Activated CD4-positive, alpha-beta memory T cell treated with anti-CD3 and anti-CD28 coated beads for 36 hours (primary cell): ENCODE results near the gene MTSS2. TPM values are rescaled to one million over a fixed set of nuclear protein-coding genes. Genes with fewer than 3 reads are reported as not detected.

ENCODE experiments used
- CTCF ChIA-PET: fragments of 350-600 bp; sonication (Branson Sonifier 250); formaldehyde crosslinking; loops from one replicate; lab custom pipeline; 2021; ENCODE audit warnings: antibody characterized with exemption, inconsistent platforms; lab: Charles Lee
- POLR2A ChIA-PET: fragments of 350-600 bp; sonication (Branson Sonifier 250); formaldehyde crosslinking; loops from one replicate; lab custom pipeline; 2021; ENCODE audit warnings: antibody characterized with exemption; lab: Charles Lee
- DNase-seq: peaks from one replicate; pipeline ENCODE4 v3.0.0-alpha.2; 2020
- H3K27ac Mint-ChIP-seq: one replicate; pipeline ENCODE4 v1.8.0; 2021; ENCODE audit warnings: mixed read lengths
- H3K27me3 Mint-ChIP-seq: one replicate; pipeline ENCODE4 v1.8.0; 2021; ENCODE audit warnings: mixed read lengths
- H3K36me3 Mint-ChIP-seq: one replicate; pipeline ENCODE4 v1.8.0; 2021; ENCODE audit warnings: mixed read lengths
- H3K4me1 Mint-ChIP-seq: one replicate; pipeline ENCODE4 v1.8.0; 2021; ENCODE audit warnings: low read depth, mixed read lengths
- H3K4me3 Mint-ChIP-seq: one replicate; pipeline ENCODE4 v1.8.0; 2021; ENCODE audit warnings: mild to moderate bottlenecking, mixed read lengths
- H3K9me3 Mint-ChIP-seq: one replicate; pipeline ENCODE4 v1.8.0; 2021; ENCODE audit warnings: mixed read lengths
- intact Hi-C: fragments of 100-400 bp; cut with micrococcal nuclease; formaldehyde crosslinking; loops from one replicate; pipeline ENCODE4 v1.15.1; 2023
- total RNA-seq, 2 experiments: library from RNA; stranded (reverse); gene quantifications; one replicate each; pipeline ENCODE4 v1.2.3, GENCODE V29; 2021

MTSS2 gene
- total RNA-seq, 2 experiments from 2014 or later = 0.29 to 1.1 TPM

GRCh38 chr16:70712359-70712758 lies 26.5 kb upstream of the MTSS2 start:
- ChIA-PET POLR2A (no interaction called here), CTCF (no interaction called here)
- H3K27ac Mint-ChIP-seq = no peak overlapping the region
- H3K27me3 Mint-ChIP-seq = no peaks in the 10 kb centered on the region
- no peaks in the 10 kb centered on the region for H3K36me3 Mint-ChIP-seq
- H3K9me3 Mint-ChIP-seq = no peaks in the 10 kb centered on the region
- no peak for DNase-seq
- intact Hi-C loops = no loop called here
- no peak overlapping the region for H3K4me3 Mint-ChIP-seq
- no peaks in the 10 kb centered on the region for H3K4me1 Mint-ChIP-seq

DNA sequence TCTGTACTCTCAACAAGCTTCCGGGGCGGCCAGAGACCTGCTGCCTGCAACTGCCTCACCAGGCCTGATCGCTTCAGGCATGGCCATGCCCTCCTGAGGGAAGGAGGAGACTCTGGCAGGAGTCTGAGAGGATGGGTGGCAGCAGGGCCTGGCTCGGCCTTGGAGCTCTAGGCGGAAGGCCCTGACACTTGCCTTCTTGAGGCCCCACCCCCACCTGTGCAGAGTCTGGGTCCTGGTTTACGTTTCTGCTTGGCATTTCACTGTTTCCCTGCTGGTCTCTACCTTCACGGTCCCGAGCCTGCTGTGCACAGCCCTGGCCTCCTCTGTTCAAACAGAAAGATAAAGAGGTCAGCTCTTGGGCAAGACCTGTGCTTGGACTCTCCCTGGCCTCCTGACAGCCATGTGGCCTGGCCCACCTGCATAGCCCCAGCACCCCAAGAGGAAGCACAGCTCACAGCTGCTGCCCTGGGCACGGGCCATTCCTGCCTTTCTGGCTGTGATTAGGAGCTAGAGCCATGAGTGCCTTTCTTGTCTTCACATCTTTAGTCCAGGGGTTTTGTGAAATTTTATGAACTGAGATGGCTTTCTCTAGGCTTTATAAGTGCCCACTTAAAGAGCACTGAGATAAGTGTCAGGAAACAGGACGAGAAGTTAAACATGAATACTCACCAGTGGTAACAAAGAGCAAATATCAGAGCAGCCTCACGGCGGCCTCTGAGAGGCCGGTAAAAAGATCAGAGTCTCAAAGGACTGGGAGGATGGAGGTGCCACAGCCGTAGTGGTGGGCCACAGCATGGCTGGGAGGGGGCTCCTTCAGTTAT lies 25.6 kb upstream of the MTSS2 start:
- no peak for DNase-seq
- Mint-ChIP-seq H3K27me3 (no peaks in the 10 kb centered on the region), H3K4me1 (no peaks in the 10 kb centered on the region), H3K27ac (no peak overlapping the region), H3K4me3 (no peak overlapping the region), H3K9me3 (no peaks in the 10 kb centered on the region), H3K36me3 (no peaks in the 10 kb centered on the region)
- ChIA-PET CTCF (no interaction called here), POLR2A (no interaction called here)
- intact Hi-C loops = no loop called here

DNA sequence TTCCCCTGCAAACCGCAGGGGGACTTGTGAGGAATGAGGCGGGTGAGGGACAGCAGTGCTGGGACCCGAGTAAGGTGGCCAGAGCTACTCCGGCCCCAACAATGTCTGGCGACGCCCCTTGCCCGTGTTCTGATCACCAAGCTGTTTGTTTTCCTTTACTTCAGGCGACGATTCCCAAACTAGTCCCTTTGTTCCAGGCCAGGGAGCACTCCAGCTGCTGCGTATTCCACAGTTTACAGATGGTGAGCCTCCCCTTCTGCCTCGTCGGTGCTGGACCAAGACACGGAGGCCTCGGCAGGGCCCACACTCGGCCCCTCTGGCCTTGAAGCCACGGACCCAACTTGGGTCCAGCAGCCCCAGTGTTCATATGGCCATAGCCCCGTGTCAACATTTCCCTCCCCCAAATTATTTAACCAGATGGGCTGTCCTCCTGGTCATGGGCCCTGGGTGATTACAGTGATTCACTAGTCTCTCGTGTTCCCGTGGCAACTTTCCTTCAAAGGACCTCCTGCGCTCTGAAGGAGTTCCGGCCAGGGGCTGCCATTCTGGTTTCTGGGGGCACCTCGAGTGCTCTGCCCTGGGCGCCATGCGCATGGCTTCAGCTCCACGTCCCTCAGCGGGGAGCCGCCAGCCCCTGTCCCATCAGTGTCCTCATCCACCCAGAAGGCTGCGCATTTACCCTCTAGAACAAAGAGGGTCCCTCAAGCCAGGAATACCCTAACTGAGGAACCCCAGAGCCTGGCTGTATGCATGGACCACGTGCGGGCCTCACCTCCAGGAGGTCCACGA lies 24.8 kb upstream of the MTSS2 start:
- no peaks in the 10 kb centered on the region for H3K9me3 Mint-ChIP-seq
- H3K4me3 Mint-ChIP-seq = no peak overlapping the region
- H3K27ac Mint-ChIP-seq = no peak overlapping the region
- H3K36me3 Mint-ChIP-seq = no peaks in the 10 kb centered on the region
- H3K27me3 Mint-ChIP-seq = no peaks in the 10 kb centered on the region
- ChIA-PET POLR2A (no interaction called here), CTCF (interaction anchor here (1.7 kb wide), 1 partner anchor 61 kb away, joined by 5 read pairs; no protein-coding TSS in a partner anchor)
- intact Hi-C loops = no loop called here
- H3K4me1 Mint-ChIP-seq = no peaks in the 10 kb centered on the region
- no peak for DNase-seq

DNA sequence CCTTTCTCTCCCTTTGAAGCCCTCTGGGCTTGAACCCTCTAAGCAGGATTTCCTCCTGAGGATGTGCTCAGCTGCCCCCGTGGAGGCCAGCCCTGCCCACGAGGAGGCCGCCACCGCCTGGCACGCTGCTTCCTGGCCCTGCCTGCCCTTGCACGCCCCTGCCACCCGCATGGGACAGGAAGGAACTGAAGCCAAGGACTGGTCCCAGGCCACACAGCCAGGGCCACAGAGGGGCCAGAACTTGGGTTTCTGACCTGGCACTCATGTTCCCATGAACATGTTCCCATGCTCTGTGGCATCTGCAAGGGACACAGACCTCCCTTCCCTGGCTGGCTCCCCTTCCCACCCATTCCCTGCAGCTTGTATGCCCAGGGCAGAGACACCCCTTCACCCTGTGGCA lies 24.1 kb upstream of the MTSS2 start:
- no peak overlapping the region for H3K27ac Mint-ChIP-seq
- no peaks in the 10 kb centered on the region for H3K4me1 Mint-ChIP-seq
- no peaks in the 10 kb centered on the region for H3K27me3 Mint-ChIP-seq
- no peak overlapping the region for H3K4me3 Mint-ChIP-seq
- intact Hi-C loops = no loop called here
- H3K9me3 Mint-ChIP-seq = no peaks in the 10 kb centered on the region
- no peaks in the 10 kb centered on the region for H3K36me3 Mint-ChIP-seq
- no peak for DNase-seq
- ChIA-PET POLR2A (no interaction called here), CTCF (interaction anchor here (1.7 kb wide), 1 partner anchor 61 kb away, joined by 5 read pairs; no protein-coding TSS in a partner anchor)

DNA sequence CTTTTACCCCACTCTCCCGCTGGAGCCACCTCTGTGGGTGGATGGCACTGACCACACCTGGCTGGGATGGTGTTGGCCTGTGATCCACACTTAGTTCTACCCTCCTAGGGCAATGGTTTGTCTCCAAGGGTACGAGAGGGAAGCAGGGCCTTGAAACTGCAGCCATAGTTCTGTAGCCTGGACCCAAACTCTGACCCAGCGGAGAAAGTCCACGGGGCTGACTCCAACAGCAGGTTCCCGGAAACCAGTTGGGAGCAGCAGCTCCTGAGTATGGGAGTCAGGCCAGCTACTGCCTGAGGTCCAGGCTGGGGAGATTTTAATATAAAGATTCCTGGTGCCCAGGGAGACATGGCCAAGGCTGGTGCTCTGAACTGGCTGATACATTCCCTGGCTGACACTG lies 23.6 kb upstream of the MTSS2 start:
- Mint-ChIP-seq H3K27me3 (no peaks in the 10 kb centered on the region), H3K36me3 (no peaks in the 10 kb centered on the region), H3K9me3 (no peaks in the 10 kb centered on the region), H3K27ac (no peak overlapping the region), H3K4me1 (no peaks in the 10 kb centered on the region), H3K4me3 (no peak overlapping the region)
- intact Hi-C loops = no loop called here
- DNase-seq = no peak
- POLR2A ChIA-PET = no interaction called here
- CTCF ChIA-PET = interaction anchor here (1.7 kb wide), 1 partner anchor 62 kb away, joined by 5 read pairs; no protein-coding TSS in a partner anchor

- no peak overlapping the region for H3K4me3 Mint-ChIP-seq
- no peaks in the 10 kb centered on the region for H3K4me1 Mint-ChIP-seq
- POLR2A ChIA-PET = no interaction called here
- no peak overlapping the region for H3K27ac Mint-ChIP-seq
- H3K36me3 Mint-ChIP-seq = no peaks in the 10 kb centered on the region
- intact Hi-C loops = no loop called here
- CTCF ChIA-PET = no interaction called here
- DNase-seq = no peak
- no peaks in the 10 kb centered on the region for H3K9me3 Mint-ChIP-seq
- H3K27me3 Mint-ChIP-seq = no peaks in the 10 kb centered on the region
Observed at GRCh38 chr16:70708366-70709246, 22.8 kb upstream of the MTSS2 start.

- Mint-ChIP-seq H3K36me3 (no peaks in the 10 kb centered on the region), H3K27ac (no peak overlapping the region), H3K27me3 (no peaks in the 10 kb centered on the region), H3K4me3 (no peak overlapping the region), H3K9me3 (no peaks in the 10 kb centered on the region), H3K4me1 (no peaks in the 10 kb centered on the region)
- ChIA-PET POLR2A (no interaction called here), CTCF (no interaction called here)
- no peak for DNase-seq
- intact Hi-C loops = no loop called here
Observed at GRCh38 chr16:70706948-70707465, 21.2 kb upstream of the MTSS2 start.

GRCh38 chr16:70705056-70705455 lies 19.2 kb upstream of the MTSS2 start:
- ChIA-PET CTCF (no interaction called here), POLR2A (no interaction called here)
- no peak overlapping the region for H3K27ac Mint-ChIP-seq
- H3K4me1 Mint-ChIP-seq = no peaks in the 10 kb centered on the region
- no peak overlapping the region for H3K4me3 Mint-ChIP-seq
- intact Hi-C loops = no loop called here
- no peak for DNase-seq
- H3K9me3 Mint-ChIP-seq = no peaks in the 10 kb centered on the region
- H3K36me3 Mint-ChIP-seq = no peaks in the 10 kb centered on the region
- no peaks in the 10 kb centered on the region for H3K27me3 Mint-ChIP-seq

GRCh38 chr16:70704586-70704985 lies 18.7 kb upstream of the MTSS2 start:
- DNase-seq = no peak
- Mint-ChIP-seq H3K4me3 (no peak overlapping the region), H3K27me3 (no peaks in the 10 kb centered on the region), H3K9me3 (no peaks in the 10 kb centered on the region), H3K27ac (no peak overlapping the region), H3K4me1 (no peaks in the 10 kb centered on the region), H3K36me3 (no peaks in the 10 kb centered on the region)
- ChIA-PET POLR2A (no interaction called here), CTCF (interaction anchor here (0.5 kb wide), 1 partner anchor 67 kb away, joined by 3 read pairs; no protein-coding TSS in a partner anchor)
- intact Hi-C loops = no loop called here

DNA sequence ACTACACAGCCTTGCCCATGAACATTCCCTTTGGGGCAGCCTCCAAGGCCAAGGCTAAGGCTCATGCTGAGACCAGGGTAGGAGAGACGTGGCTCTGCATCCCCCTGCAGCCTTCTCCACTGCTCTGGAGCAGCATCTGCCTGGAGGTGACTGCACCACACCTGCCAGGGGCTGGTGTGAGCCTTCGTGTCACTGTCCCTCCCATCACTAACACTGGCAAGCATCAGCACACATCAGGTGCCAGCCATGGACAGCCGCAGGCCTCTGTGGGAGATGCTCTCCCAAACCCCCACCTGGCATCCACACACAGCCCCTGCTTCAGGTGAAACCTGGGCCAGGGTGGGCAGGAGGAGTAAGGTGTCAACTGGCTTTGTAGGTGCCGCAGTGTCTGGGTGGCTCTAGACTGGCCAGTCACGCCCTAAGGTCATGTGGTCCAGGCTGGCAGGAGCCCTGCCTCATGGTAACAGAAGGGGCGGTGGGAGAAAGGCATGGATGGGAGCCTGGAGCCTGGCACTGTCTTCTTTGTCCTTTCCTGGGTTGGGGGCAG lies 18.1 kb upstream of the MTSS2 start:
- no peaks in the 10 kb centered on the region for H3K4me1 Mint-ChIP-seq
- CTCF ChIA-PET = interaction anchor here (0.5 kb wide), 1 partner anchor 67 kb away, joined by 3 read pairs; no protein-coding TSS in a partner anchor
- no peak for DNase-seq
- no peaks in the 10 kb centered on the region for H3K27me3 Mint-ChIP-seq
- POLR2A ChIA-PET = no interaction called here
- H3K4me3 Mint-ChIP-seq = no peak overlapping the region
- H3K27ac Mint-ChIP-seq = no peak overlapping the region
- intact Hi-C loops = no loop called here
- no peaks in the 10 kb centered on the region for H3K9me3 Mint-ChIP-seq
- peaks cover 4% of the 10 kb centered on the region for H3K36me3 Mint-ChIP-seq

DNA sequence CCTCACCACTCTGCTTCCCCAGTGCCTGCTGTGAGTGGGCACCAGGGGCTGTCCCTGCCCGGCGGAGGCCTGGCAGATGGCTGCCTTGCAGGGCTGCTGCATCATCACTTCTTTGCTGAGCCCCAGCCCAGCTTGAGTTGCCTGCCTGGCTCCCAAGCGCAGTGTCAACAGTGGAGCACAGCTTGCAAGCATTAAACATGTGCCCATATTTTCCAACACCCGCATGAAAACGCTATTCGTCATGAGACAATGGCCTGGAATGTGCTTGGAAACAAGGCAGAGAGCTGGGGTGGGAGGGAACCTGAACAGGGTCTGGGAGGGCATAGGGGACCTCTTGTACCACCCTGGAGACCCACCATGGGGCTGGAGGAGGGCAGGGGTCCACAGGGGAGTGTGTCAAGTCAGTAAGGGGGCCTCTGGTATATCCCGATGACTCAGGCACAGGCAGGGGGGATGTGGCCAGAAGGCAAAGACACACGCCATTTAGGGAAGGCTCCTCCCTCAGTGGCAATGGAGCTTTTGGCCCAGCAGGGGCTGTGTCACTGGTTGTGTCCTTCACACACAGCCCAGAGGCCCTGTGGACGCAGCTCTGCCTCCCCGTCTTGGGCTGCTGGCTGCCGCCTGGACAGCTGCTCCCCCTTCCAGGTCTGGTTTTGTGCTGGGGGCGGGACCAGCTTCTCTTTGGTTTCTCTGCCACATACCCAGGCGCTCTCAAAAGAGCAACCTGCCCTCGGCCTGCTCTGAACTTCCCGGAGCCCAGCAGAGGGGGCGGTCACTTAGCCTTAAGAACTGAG lies 17.4 kb upstream of the MTSS2 start:
- CTCF ChIA-PET = no interaction called here
- H3K4me3 Mint-ChIP-seq = no peak overlapping the region

More for the DNA sequence above, 17.4 kb upstream of the MTSS2 start:
- Mint-ChIP-seq H3K27ac (no peak overlapping the region), H3K4me1 (no peaks in the 10 kb centered on the region), H3K9me3 (no peaks in the 10 kb centered on the region), H3K27me3 (no peaks in the 10 kb centered on the region), H3K36me3 (peaks cover 4% of the 10 kb centered on the region)
- DNase-seq = no peak
- POLR2A ChIA-PET = interaction anchor here (0.6 kb wide), 1 partner anchor 42 kb away, joined by 3 read pairs; no protein-coding TSS in a partner anchor
- intact Hi-C loops = no loop called here
